Neural progenitor cell (in vitro differentiated cells): ENCODE measurements around the gene SLC39A3.

Experiments used
- EZH2 ChIP-seq: fragments of 200-600 bp; sonication (generic); IDR thresholded peaks from 2 replicates; pipeline ENCODE4 v1.6.1; 2017; ENCODE audit warnings: antibody characterized with exemption, mild to moderate bottlenecking, moderate library complexity
- EZH2phosphoT487 ChIP-seq: fragments of 200-600 bp; sonication (generic); IDR thresholded peaks from 2 replicates; pipeline ENCODE4 v1.6.1; 2017; ENCODE audit warnings: antibody characterized with exemption
- TF ChIP-seq, protein P1 (sequence below): fragments of 200-600 bp; sonication (generic); IDR thresholded peaks from 2 replicates; pipeline ENCODE4 v1.5.1; 2017; ENCODE audit warnings: antibody characterized with exemption, mild to moderate bottlenecking

GRCh38 chr19:2743099-2743498, 3.3 kb upstream of the SLC39A3 start:
- TF ChIP-seq EZH2: no peak
- TF ChIP-seq, protein P1, sequence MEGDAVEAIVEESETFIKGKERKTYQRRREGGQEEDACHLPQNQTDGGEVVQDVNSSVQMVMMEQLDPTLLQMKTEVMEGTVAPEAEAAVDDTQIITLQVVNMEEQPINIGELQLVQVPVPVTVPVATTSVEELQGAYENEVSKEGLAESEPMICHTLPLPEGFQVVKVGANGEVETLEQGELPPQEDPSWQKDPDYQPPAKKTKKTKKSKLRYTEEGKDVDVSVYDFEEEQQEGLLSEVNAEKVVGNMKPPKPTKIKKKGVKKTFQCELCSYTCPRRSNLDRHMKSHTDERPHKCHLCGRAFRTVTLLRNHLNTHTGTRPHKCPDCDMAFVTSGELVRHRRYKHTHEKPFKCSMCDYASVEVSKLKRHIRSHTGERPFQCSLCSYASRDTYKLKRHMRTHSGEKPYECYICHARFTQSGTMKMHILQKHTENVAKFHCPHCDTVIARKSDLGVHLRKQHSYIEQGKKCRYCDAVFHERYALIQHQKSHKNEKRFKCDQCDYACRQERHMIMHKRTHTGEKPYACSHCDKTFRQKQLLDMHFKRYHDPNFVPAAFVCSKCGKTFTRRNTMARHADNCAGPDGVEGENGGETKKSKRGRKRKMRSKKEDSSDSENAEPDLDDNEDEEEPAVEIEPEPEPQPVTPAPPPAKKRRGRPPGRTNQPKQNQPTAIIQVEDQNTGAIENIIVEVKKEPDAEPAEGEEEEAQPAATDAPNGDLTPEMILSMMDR: no peak
- TF ChIP-seq EZH2phosphoT487: no peak
